GM21786 (cell line): Measurements from ENCODE around the gene HOXA1.
"Not testable (repeated sequence)": the region's sequence is repeated elsewhere in the genome, so short reads cannot be mapped to it uniquely, and the experiment has no call there.

ENCODE experiments used
- ATAC-seq: cut with Tn5 transposase; IDR thresholded peaks from one replicate; pipeline ENCODE4 v1.9.1; 2021; ENCODE audit not compliant: unreplicated experiment

The HOXA1 gene

DNA sequence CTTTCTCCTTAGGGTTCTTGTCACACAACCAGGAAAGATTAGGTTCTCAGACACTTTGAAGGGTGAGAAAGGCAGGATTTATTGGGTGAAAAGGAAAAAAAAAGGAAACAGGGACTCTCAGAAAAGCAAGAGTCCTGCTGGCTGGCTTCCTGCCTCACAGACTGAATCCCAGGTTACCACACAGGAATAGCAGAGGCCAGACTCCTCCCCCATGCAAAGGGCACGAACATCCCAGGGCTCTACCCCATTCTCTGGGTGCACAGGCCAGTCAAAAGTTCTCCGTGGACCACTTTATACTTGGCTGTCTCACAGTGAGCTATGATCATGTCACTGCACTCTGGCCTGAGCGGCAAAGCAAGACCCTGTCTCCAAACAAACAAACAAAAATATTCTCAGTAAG lies 42.6 kb downstream of the HOXA1 start:
- no peak for ATAC-seq

DNA sequence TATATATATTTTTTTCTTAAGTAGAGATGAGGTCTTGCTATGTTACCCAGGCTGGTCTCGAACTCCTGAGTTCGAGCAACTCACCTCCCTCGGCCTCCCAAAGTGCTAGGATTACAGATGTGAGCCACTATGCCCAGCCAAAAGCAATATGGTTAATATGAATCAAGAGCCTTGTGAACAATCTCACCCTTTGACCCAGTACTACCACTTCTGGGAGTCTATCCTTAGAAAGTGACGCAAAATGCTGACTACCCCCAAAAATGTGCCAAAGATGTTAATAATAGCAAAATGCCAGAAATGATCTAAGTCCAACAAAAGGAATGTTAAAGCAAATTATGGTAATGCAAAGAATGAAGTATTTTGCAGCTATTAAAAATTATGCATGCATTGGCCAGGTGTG lies 44.3 kb downstream of the HOXA1 start:
- ATAC-seq = no peak

DNA sequence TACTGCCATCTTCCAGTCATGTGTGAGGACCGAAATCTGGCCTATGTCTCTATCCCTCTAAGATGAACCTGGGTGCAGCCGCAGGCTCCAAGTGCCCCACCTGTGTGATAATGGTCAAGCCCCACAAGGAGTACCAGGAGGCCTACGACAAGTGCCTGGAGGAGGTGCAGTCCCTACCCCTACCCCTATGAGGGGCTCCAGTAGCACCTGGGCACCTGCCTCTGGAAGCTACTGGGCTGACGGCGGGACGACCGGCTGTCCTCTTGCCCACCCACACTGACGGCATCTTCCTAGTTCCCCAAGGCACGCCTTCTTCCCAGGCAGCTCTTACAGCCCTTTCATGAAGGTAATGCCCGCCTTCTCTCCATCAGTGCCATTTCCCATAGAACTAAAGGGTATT lies 47.4 kb downstream of the HOXA1 start:
- no peak for ATAC-seq

DNA sequence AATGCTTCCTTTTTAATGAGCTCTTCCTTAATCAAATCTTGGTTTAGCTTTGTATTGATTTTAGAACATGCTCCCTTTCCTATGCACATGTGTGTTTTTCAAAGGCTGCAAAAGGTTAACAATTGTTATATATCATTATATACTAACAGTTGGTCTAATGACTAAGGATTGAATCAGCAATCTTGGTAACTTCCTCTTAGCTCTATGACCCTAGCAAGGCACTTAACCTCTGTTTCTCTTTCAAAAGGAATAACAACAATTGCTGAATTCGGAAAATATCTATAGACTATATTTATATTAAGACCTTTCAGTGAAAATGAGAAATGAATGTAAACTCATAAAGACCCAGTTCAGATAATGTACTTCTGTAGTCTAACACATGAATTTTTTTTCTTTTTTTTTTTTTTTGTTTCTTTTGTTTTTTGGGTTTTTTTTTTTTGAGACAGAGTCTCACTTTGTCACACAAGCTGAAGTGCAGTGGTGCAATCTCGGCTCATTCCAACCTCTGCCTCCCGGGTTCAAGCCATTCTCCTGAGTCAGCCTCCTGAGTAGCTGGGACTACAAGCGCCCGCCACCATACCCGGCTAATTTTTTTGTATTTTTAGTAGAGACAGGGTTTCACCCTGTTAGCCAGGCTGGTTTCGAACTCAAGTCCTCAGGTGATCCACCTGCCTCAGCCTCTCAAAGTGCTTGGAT lies 48.8 kb downstream of the HOXA1 start:
- ATAC-seq = no peak

DNA sequence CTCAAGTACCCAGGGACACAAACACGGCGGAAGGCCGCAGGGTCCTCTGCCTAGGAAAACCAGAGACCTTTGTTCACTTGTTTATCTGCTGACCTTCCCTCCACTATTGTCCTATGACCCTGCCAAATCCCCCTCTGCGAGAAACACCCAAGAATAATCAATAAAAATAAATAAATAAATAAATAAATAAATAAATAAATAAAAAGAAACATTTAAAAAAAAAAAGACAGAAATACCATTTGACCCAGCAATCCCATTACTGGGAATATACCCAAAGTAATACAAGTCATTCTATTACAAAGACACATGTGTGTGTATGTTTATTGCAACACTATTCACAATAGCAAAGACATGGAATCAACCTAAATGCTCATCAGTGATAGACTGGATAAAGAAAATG lies 49.8 kb downstream of the HOXA1 start:
- not testable (repeated sequence) for ATAC-seq

DNA sequence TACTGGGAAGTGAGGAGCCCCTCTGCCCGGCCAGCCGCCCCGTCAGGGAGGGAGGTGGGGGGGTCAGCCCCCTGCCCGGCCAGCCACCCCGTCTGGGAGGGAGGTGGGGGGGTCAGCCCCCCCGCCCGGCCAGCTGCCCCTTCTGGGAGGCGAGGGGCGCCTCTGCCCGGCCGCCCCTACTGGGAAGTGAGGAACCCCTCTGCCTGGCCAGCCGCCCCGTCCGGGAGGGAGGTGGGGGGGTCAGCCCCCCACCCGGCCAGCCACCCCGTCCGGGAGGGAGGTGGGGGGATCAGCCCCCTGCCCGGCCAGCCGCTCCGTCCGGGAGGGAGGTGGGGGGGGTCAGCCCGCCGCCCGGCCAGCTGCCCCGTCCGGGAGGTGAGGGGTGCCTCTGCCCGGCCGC lies 50.7 kb downstream of the HOXA1 start:
- ATAC-seq = not testable (repeated sequence)
